Endothelial cell of umbilical vein (primary cell): Measurements from ENCODE around the gene SLC35A4. TPM values are rescaled to one million over a fixed set of nuclear protein-coding genes. Genes with fewer than 3 reads are reported as not detected.

Source experiments
- BruUV-seq: library from RNA; stranded (reverse); fragments of 400-500 nt; replicated peaks from 2 replicates; lab custom pipeline; 2021; lab: Mats Ljungman, UMichigan
- CTCF ChIA-PET: fragments of 300-600, 350-600 bp; sonication (Branson Sonifier 250); formaldehyde crosslinking; loops from one replicate; lab custom pipeline; 2021; ENCODE audit warnings: antibody characterized with exemption, inconsistent platforms; lab: Charles Lee
- POLR2A ChIA-PET: fragments of 300-600, 350-600 bp; sonication (Branson Sonifier 250); formaldehyde crosslinking; loops from one replicate; lab custom pipeline; 2021; ENCODE audit warnings: antibody characterized with exemption, inconsistent platforms; lab: Charles Lee
- DNase-seq: peaks from one replicate; pipeline ENCODE4 v3.0.0-alpha.2; 2011; ENCODE audit warnings: low read depth, low spot score
- FAIRE-seq: peaks from 2 replicates; lab custom pipeline; 2011; peaks lifted over from hg19 to GRCh38; lab: Jason Lieb, UNC
- H2AFZ ChIP-seq: 2 replicates; pipeline ENCODE4 v1.6.0; 2012; ENCODE audit warnings: low read depth, low read length, control low read depth, inconsistent platforms
- H3K27ac ChIP-seq: 2 replicates; pipeline ENCODE4 v1.5.1; 2011; ENCODE audit warnings: low read depth, mild to moderate bottlenecking, control low read depth, low read length, moderate library complexity; ENCODE audit not compliant: insufficient read depth
- H3K27me3 ChIP-seq, 2 experiments: 2 replicates each; pipeline versions ENCODE4 v1.6.0 to v1.6.1; 2011; ENCODE audit warnings: low read length in 2 of 2, mixed read lengths in 1 of 2; ENCODE audit not compliant: control insufficient read depth in 2 of 2, insufficient read depth in 2 of 2
- H3K36me3 ChIP-seq, 2 experiments: 2 replicates in 1 of 2; 3 replicates in 1 of 2; pipeline ENCODE4 v1.5.1; 2011; ENCODE audit warnings: low read length in 2 of 2, mild to moderate bottlenecking in 1 of 2, moderate library complexity in 1 of 2; ENCODE audit not compliant: control insufficient read depth in 2 of 2, insufficient read depth in 2 of 2; ENCODE audit errors: extremely low read depth in 1 of 2
- H3K4me1 ChIP-seq: 3 replicates; pipeline ENCODE4 v1.5.1; 2011; ENCODE audit warnings: mild to moderate bottlenecking, low read length; ENCODE audit not compliant: control insufficient read depth, insufficient read depth; ENCODE audit errors: extremely low read depth
- H3K4me2 ChIP-seq: 2 replicates; pipeline ENCODE4 v1.6.1; 2011; ENCODE audit warnings: low read length, control low read depth, mixed read lengths; ENCODE audit not compliant: insufficient read depth
- H3K4me3 ChIP-seq, 3 experiments: fragments of 200-600 bp in 1 of 3; sonication (generic), shearing (Covaris generic) in 1 of 3; replicated peaks in 1 of 3; 2 replicates each; pipeline ENCODE4 v1.5.1; 2011 to 2016; ENCODE audit warnings: control low read depth in 3 of 3, low read length in 3 of 3, mild to moderate bottlenecking in 2 of 3, inconsistent platforms in 1 of 3, low read depth in 1 of 3, moderate library complexity in 1 of 3; ENCODE audit not compliant: insufficient read depth in 1 of 3
- H3K79me2 ChIP-seq: 2 replicates; pipeline ENCODE4 v1.6.0; 2012; ENCODE audit warnings: low read length, inconsistent platforms; ENCODE audit not compliant: control insufficient read depth, insufficient read depth
- H3K9ac ChIP-seq: replicated peaks from 2 replicates; pipeline ENCODE3; 2011; ENCODE audit warnings: low read length, control low read depth; ENCODE audit not compliant: insufficient read depth; ENCODE audit errors: extremely low read depth
- H3K9me1 ChIP-seq: replicated peaks from 3 replicates; pipeline ENCODE4 v1.6.0; 2011; ENCODE audit warnings: mild to moderate bottlenecking, low read length; ENCODE audit not compliant: control insufficient read depth, insufficient read depth; ENCODE audit errors: extremely low read depth
- H3K9me3 ChIP-seq: replicated peaks from 2 replicates; pipeline ENCODE4 v1.5.1; 2012; ENCODE audit warnings: low read length, inconsistent platforms; ENCODE audit not compliant: control insufficient read depth, insufficient read depth
- H4K20me1 ChIP-seq: replicated peaks from 2 replicates; pipeline ENCODE3; 2011; ENCODE audit warnings: mild to moderate bottlenecking, low read length; ENCODE audit not compliant: control insufficient read depth, insufficient read depth; ENCODE audit errors: extremely low read depth
- CTCF ChIP-seq, 2 donors: IDR thresholded peaks; 1 replicate in 1 of 2; 2 replicates in 1 of 2; pipeline ENCODE4 v1.5.1; 2011; ENCODE audit warnings: low read length in 2 of 2, mild to moderate bottlenecking in 2 of 2, moderate library complexity in 2 of 2, control low read depth in 1 of 2, inconsistent platforms in 1 of 2, low read depth in 1 of 2; ENCODE audit not compliant: insufficient read depth in 1 of 2; ENCODE audit errors: extremely low read depth in 1 of 2
- EZH2 ChIP-seq: IDR thresholded peaks from 2 replicates; pipeline ENCODE4 v1.6.1; 2012; ENCODE audit warnings: borderline replicate concordance, low read depth, mild to moderate bottlenecking, moderate library complexity, low read length, inconsistent platforms; ENCODE audit not compliant: severe bottlenecking
- FOS ChIP-seq: IDR thresholded peaks from 2 replicates; pipeline ENCODE4 v1.6.1; 2011; ENCODE audit warnings: mild to moderate bottlenecking, low read length, moderate library complexity, borderline replicate concordance; ENCODE audit not compliant: insufficient read depth
- GATA2 ChIP-seq: IDR thresholded peaks from 2 replicates; pipeline ENCODE4 v1.7.0; 2011; ENCODE audit warnings: low read depth, mild to moderate bottlenecking, moderate library complexity, mixed read lengths, low read length; ENCODE audit not compliant: insufficient read length, insufficient read depth
- JUN ChIP-seq: IDR thresholded peaks from 2 replicates; pipeline ENCODE4 v1.6.1; 2011; ENCODE audit warnings: borderline replicate concordance, low read depth; ENCODE audit not compliant: insufficient read length, insufficient read depth
- MAX ChIP-seq: IDR thresholded peaks from 2 replicates; pipeline ENCODE4 v1.6.1; 2011; ENCODE audit not compliant: insufficient read depth, insufficient read length
- MYC ChIP-seq: IDR thresholded peaks from one replicate; pipeline ENCODE4 v1.6.1; 2011; ENCODE audit warnings: mild to moderate bottlenecking, low read depth, low read length
- POLR2A ChIP-seq: IDR thresholded peaks from 2 replicates; pipeline ENCODE4 v1.6.1; 2012; ENCODE audit warnings: low read depth, mild to moderate bottlenecking, control low read depth, low read length
- POLR2AphosphoS5 ChIP-seq: IDR thresholded peaks from 2 replicates; pipeline ENCODE4 v1.6.1; 2012; ENCODE audit warnings: low read depth, mild to moderate bottlenecking, control low read depth, low read length, moderate library complexity; ENCODE audit not compliant: insufficient read depth
- dilution Hi-C: fragments of 300-500 bp; cut with MboI; formaldehyde crosslinking; loops from one replicate; pipeline ENCODE4 v1.15.0; 2019; ENCODE audit warnings: low sequenced_read_pairs; ENCODE audit not compliant: extremely low pct_ligation_motif_present
- intact Hi-C: fragments of 100-400 bp; cut with micrococcal nuclease; formaldehyde crosslinking; loops from one replicate; pipeline ENCODE4 v1.10.0; 2022
- polyA plus RNA-seq, 4 experiments: library from polyadenylated mRNA; depleted of rRNA in 3 of 4; stranded (reverse) in 3 of 4; unstranded in 1 of 4; fragments of >200 nt; gene quantifications; 2 replicates each; pipeline versions ENCODE4 v1.2.1 to v1.2.3, GENCODE V29; 2011 to 2012; ENCODE audit warnings: missing spikeins in 1 of 4
- total RNA-seq: library from RNA; stranded (reverse); gene quantifications from 2 replicates; pipeline ENCODE4 v1.2.3, GENCODE V29; 2021

Gene SLC35A4
- total and polyA plus RNA-seq, 2 donors (not counting 3 experiments of a cell fraction or from before 2014, with no cell fraction given): 65.6 to 118 TPM

GRCh38 chr5:140565780-140566095 is 1.1 kb downstream of the SLC35A4 start:
- intact Hi-C loops: loop anchor here (2.0 kb wide), 1 partner anchor 31 kb away; no protein-coding TSS in a partner anchor
- Histone ChIP-seq H3K4me3 (peak overlapping the region in 1 of 3 experiments; percentile 84), H3K9ac (no peak overlapping the region), H4K20me1 (no peaks in the 10 kb centered on the region), H3K27ac (no peak overlapping the region), H3K36me3 (peaks cover 3 to 24% of the 10 kb centered on the region in 2 experiments), H3K4me1 (peaks cover 8% of the 10 kb centered on the region), H3K27me3 (no peaks in the 10 kb centered on the region), H3K79me2 (peaks cover 9% of the 10 kb centered on the region), H3K9me3 (no peaks in the 10 kb centered on the region), H3K9me1 (no peaks in the 10 kb centered on the region), H3K4me2 (peak overlapping the region; percentile 94), H2AFZ (no peak overlapping the region)
- no peak for DNase-seq
- no peak for FAIRE-seq
- no peak for TF ChIP-seq EZH2
- TF ChIP-seq JUN: no peak
- no peak for TF ChIP-seq MAX
- no peak for TF ChIP-seq POLR2AphosphoS5
- no peak for TF ChIP-seq MYC
- no peak for TF ChIP-seq CTCF (IDR thresholded peaks at IDR 0.05; ENCODE audit: extremely low read depth in 1 of 2, insufficient read depth in 1 of 2, low read depth in 1 of 2, low read length in 2 of 2)
- TF ChIP-seq GATA2: no peak
- TF ChIP-seq FOS: no peak
- TF ChIP-seq POLR2A: no peak
- dilution Hi-C loops: no loop called here
- ChIA-PET CTCF (interaction anchor here (1.0 to 3.3 kb wide), 4 partner anchors 18 to 73 kb away, joined by 4 to 22 read pairs (median 8); partner anchors contain the start of genes CD14, EIF4EBP3 and TMCO6), POLR2A (interaction anchor here (0.9 kb wide), 1 partner anchor 125 kb away, joined by 4 read pairs; the partner anchor contains the start of genes HARS1 and HARS2)
- BruUV-seq: no TSS peak
